Loucy (cell line): ENCODE results near the gene CAV2.

ENCODE experiments used
- H2AFZ ChIP-seq: fragments of 200-600 bp; sonication (generic); 2 replicates; pipeline ENCODE4 v1.6.0; 2016; ENCODE audit warnings: antibody characterized with exemption, mild to moderate bottlenecking, low read length, moderate library complexity
- H3F3A ChIP-seq: fragments of 200-600 bp; 2 replicates; pipeline ENCODE4 v1.6.0; 2016; ENCODE audit warnings: antibody characterized with exemption, low read depth, mild to moderate bottlenecking
- H3K27me3 ChIP-seq: fragments of 200-600 bp; sonication (generic); 2 replicates; pipeline ENCODE4 v1.6.1; 2014; ENCODE audit warnings: low read length, mild to moderate bottlenecking; ENCODE audit not compliant: insufficient read depth, poor library complexity, severe bottlenecking
- H3K36me3 ChIP-seq: fragments of 200-600 bp; sonication (generic); 2 replicates; pipeline ENCODE4 v1.6.1; 2016; ENCODE audit warnings: low read length; ENCODE audit not compliant: insufficient read depth
- H3K4me1 ChIP-seq: fragments of 200-600 bp; sonication (generic); 2 replicates; pipeline ENCODE4 v1.5.1; 2014; ENCODE audit warnings: low read length, mild to moderate bottlenecking; ENCODE audit not compliant: insufficient read depth, poor library complexity, severe bottlenecking
- H3K4me2 ChIP-seq: fragments of 200-600 bp; sonication (generic); 2 replicates; pipeline ENCODE4 v1.6.0; 2014; ENCODE audit warnings: antibody characterized with exemption, low read length, low read depth, mild to moderate bottlenecking; ENCODE audit not compliant: poor library complexity, severe bottlenecking
- H3K4me3 ChIP-seq: fragments of 200-600 bp; sonication (generic); 2 replicates; pipeline ENCODE4 v1.5.1; 2014; ENCODE audit warnings: low read length, mild to moderate bottlenecking, mixed read lengths; ENCODE audit not compliant: poor library complexity, severe bottlenecking
- H3K79me2 ChIP-seq: fragments of 200-600 bp; sonication (generic); 2 replicates; pipeline ENCODE4 v1.6.1; 2014; ENCODE audit warnings: low read length; ENCODE audit not compliant: insufficient read depth
- H3K9ac ChIP-seq: fragments of 200-600 bp; sonication (generic); 2 replicates; pipeline ENCODE4 v1.6.0; 2014; ENCODE audit warnings: mild to moderate bottlenecking, low read depth, low read length, moderate library complexity; ENCODE audit not compliant: poor library complexity, severe bottlenecking
- H3K9me2 ChIP-seq: fragments of 200-600 bp; sonication (generic); replicated peaks from 2 replicates; pipeline ENCODE4 v1.6.1; 2016; ENCODE audit warnings: low read depth, low read length, mixed read lengths
- H3K9me3 ChIP-seq: fragments of 200-600 bp; sonication (generic); 2 replicates; pipeline ENCODE4 v1.6.1; 2014; ENCODE audit warnings: mild to moderate bottlenecking, antibody characterized with exemption, low read length, low read depth; ENCODE audit not compliant: insufficient read depth
- H4K20me1 ChIP-seq: fragments of 200-600 bp; sonication (generic); 2 replicates; pipeline ENCODE4 v1.6.0; 2014; ENCODE audit warnings: antibody characterized with exemption, low read length, mild to moderate bottlenecking; ENCODE audit not compliant: insufficient read depth, poor library complexity, severe bottlenecking
- CTCF ChIP-seq: fragments of 200-600 bp; sonication (generic); conservative IDR thresholded peaks from 2 replicates; pipeline ENCODE4 v1.5.1; 2014; ENCODE audit warnings: mild to moderate bottlenecking, antibody characterized with exemption, low read length
- EZH2phosphoT487 ChIP-seq: fragments of 200-600 bp; IDR thresholded peaks from 2 replicates; pipeline ENCODE4 v1.6.1; 2018; ENCODE audit warnings: antibody characterized with exemption, mild to moderate bottlenecking, moderate library complexity, borderline replicate concordance

CAV2 gene

DNA sequence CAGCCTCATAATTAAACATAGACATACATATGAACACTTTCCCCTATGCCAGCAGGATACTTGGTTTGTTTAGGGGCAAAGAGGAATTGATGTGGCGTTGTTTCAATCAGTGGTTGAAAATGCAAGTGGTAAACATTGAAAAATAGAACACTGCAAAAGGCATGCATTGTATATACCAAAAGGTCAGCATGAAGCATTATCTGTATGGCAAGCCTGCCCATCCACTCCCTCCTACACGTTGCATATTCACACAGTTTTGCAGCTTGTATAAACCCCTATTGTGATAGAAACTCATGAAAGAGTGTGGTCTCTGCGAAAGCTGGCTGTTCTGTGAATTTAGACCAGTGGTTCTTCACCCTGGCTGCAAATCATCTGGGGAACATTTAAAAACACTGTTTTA lies 42.4 kb downstream of the CAV2 start:
- Histone ChIP-seq H3K9me2 (no peaks in the 10 kb centered on the region), H3K9ac (no peak overlapping the region), H4K20me1 (no peaks in the 10 kb centered on the region), H3K27me3 (no peaks in the 10 kb centered on the region), H3K4me1 (peaks cover 10% of the 10 kb centered on the region), H3K4me3 (no peak overlapping the region), H3F3A (no peaks in the 10 kb centered on the region), H3K79me2 (no peaks in the 10 kb centered on the region), H2AFZ (no peak overlapping the region), H3K36me3 (no peaks in the 10 kb centered on the region), H3K4me2 (no peak overlapping the region), H3K9me3 (no peaks in the 10 kb centered on the region)
- TF ChIP-seq CTCF (no peak), EZH2phosphoT487 (no peak)

GRCh38 chr7:116542618-116543017 lies 43.1 kb downstream of the CAV2 start:
- Histone ChIP-seq H3K9me2 (no peaks in the 10 kb centered on the region), H3K9ac (no peak overlapping the region), H4K20me1 (no peaks in the 10 kb centered on the region), H3K27me3 (no peaks in the 10 kb centered on the region), H3K4me3 (no peak overlapping the region), H3K36me3 (no peaks in the 10 kb centered on the region), H3K4me2 (no peak overlapping the region), H2AFZ (no peak overlapping the region), H3K4me1 (peaks cover 3% of the 10 kb centered on the region), H3K9me3 (no peaks in the 10 kb centered on the region), H3F3A (no peaks in the 10 kb centered on the region), H3K79me2 (no peaks in the 10 kb centered on the region)
- TF ChIP-seq CTCF (no peak), EZH2phosphoT487 (no peak)

DNA sequence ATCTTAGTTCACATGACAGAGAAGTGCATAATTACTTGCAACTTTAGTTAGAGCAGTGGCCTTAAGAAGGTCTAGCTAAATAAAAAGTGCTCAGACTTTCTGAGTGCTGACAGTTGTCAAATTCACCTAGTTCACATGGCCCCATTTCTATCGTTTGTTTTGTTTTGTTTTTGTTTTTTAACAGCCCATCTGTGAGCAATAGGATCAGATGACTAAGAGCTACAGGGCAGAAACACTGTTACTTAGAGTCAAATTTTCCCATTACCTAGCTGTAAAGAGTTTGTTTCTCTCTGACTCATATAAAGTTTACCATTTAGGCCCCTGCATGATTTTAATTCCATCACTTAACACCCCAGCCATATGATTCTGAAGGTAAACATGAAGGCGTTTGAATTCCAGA lies 44.1 kb downstream of the CAV2 start:
- no peaks in the 10 kb centered on the region for H4K20me1 ChIP-seq
- no peaks in the 10 kb centered on the region for H3K36me3 ChIP-seq
- H3K9me3 ChIP-seq: no peaks in the 10 kb centered on the region
- H3K4me2 ChIP-seq: no peak overlapping the region
- no peak overlapping the region for H3K4me3 ChIP-seq
- H3K9me2 ChIP-seq: no peaks in the 10 kb centered on the region
- no peaks in the 10 kb centered on the region for H3F3A ChIP-seq
- no peaks in the 10 kb centered on the region for H3K27me3 ChIP-seq
- no peaks in the 10 kb centered on the region for H3K79me2 ChIP-seq
- H2AFZ ChIP-seq: no peak overlapping the region
- no peaks in the 10 kb centered on the region for H3K4me1 ChIP-seq
- H3K9ac ChIP-seq: no peak overlapping the region
- TF ChIP-seq EZH2phosphoT487: no peak
- TF ChIP-seq CTCF: no peak
